WTC11 (cell line): ENCODE measurements around the gene ATG2B. TPM values are rescaled to one million over a fixed set of nuclear protein-coding genes. Genes with fewer than 3 reads are reported as not detected.

Experiments
- ATAC-seq: fragments of 200-7000 bp; cut with Tn5 transposase; 2 replicates; pipeline ENCODE4 v1.10.0; 2021; ENCODE audit warnings: mild to moderate bottlenecking, moderate library complexity
- CTCF ChIA-PET: fragments of 300-600 bp; sonication (Branson Sonifier 250); formaldehyde crosslinking; loops from one replicate; lab custom pipeline; 2021; ENCODE audit warnings: antibody characterized with exemption; lab: Charles Lee
- POLR2A ChIA-PET: fragments of 350-600 bp; sonication (Branson Sonifier 250); formaldehyde crosslinking; loops from one replicate; lab custom pipeline; 2021; ENCODE audit warnings: antibody characterized with exemption; lab: Charles Lee
- DNase-seq: peaks from one replicate; pipeline ENCODE4 v3.0.0; 2021; ENCODE audit warnings: low spot score
- H3K27ac Mint-ChIP-seq: 2 replicates; pipeline ENCODE4 v1.8.0; 2021; ENCODE audit warnings: mixed read lengths
- H3K27me3 Mint-ChIP-seq: 2 replicates; pipeline ENCODE4 v1.8.0; 2021; ENCODE audit warnings: low read depth, mild to moderate bottlenecking, moderate library complexity, mixed read lengths
- H3K36me3 Mint-ChIP-seq: 2 replicates; pipeline ENCODE4 v1.8.0; 2021; ENCODE audit warnings: mixed read lengths
- H3K4me1 Mint-ChIP-seq: 2 replicates; pipeline ENCODE4 v1.8.0; 2022; ENCODE audit warnings: mixed read lengths
- H3K4me3 Mint-ChIP-seq: 2 replicates; pipeline ENCODE4 v1.8.0; 2021; ENCODE audit warnings: mild to moderate bottlenecking, moderate library complexity, mixed read lengths
- H3K9me3 Mint-ChIP-seq: 2 replicates; pipeline ENCODE4 v1.8.0; 2021; ENCODE audit warnings: mixed read lengths
- ARID4B ChIP-seq: sonication (generic); formaldehyde crosslinking; IDR thresholded peaks from 2 replicates; pipeline ENCODE4 v1.8.0; 2023; ENCODE audit warnings: missing genetic modification reagents, mild to moderate bottlenecking, borderline replicate concordance
- ATF1 ChIP-seq: sonication (generic); formaldehyde crosslinking; IDR thresholded peaks from 2 replicates; pipeline ENCODE4 v1.8.1; 2023; ENCODE audit warnings: mild to moderate bottlenecking, moderate library complexity, missing genetic modification reagents
- GABPB1 ChIP-seq: sonication (generic); formaldehyde crosslinking; IDR thresholded peaks from 2 replicates; pipeline ENCODE4 v1.8.1; 2023; ENCODE audit warnings: mild to moderate bottlenecking, missing genetic modification reagents
- GRHL2 ChIP-seq: fragments of 250-450 bp; sonication (Bioruptor Pico); IDR thresholded peaks from 2 replicates; pipeline ENCODE4 v1.8.0; 2022; ENCODE audit warnings: mild to moderate bottlenecking, moderate library complexity; ENCODE audit not compliant: insufficient replicate concordance, severe bottlenecking
- GTF2I ChIP-seq: fragments of 250-450 bp; sonication (Bioruptor Pico); conservative IDR thresholded peaks from 2 replicates; pipeline ENCODE4 v1.4.0; 2021; ENCODE audit warnings: mild to moderate bottlenecking
- HMGXB4 ChIP-seq: sonication (generic); formaldehyde crosslinking; IDR thresholded peaks from 2 replicates; pipeline ENCODE4 v1.8.1; 2023; ENCODE audit warnings: mild to moderate bottlenecking, moderate library complexity, missing genetic modification reagents
- JUN ChIP-seq: sonication (generic); formaldehyde crosslinking; IDR thresholded peaks from 2 replicates; pipeline ENCODE4 v1.8.0; 2023; ENCODE audit warnings: mild to moderate bottlenecking, missing genetic modification reagents
- MXD4 ChIP-seq: fragments of 250-450 bp; sonication (Bioruptor Pico); IDR thresholded peaks from 2 replicates; pipeline ENCODE4 v1.8.0; 2021; ENCODE audit warnings: mild to moderate bottlenecking, moderate library complexity, borderline replicate concordance
- MYBL2 ChIP-seq: sonication (generic); formaldehyde crosslinking; IDR thresholded peaks from 2 replicates; pipeline ENCODE4 v1.8.1; 2023; ENCODE audit warnings: mild to moderate bottlenecking, moderate library complexity, missing genetic modification reagents
- NFATC4 ChIP-seq: fragments of 250-450 bp; sonication (Bioruptor Pico); IDR thresholded peaks from 2 replicates; pipeline ENCODE4 v1.9.0; 2021; ENCODE audit warnings: mild to moderate bottlenecking
- RORB ChIP-seq: fragments of 250-450 bp; sonication (Bioruptor Pico); IDR thresholded peaks from 2 replicates; pipeline ENCODE4 v1.9.0; 2021; ENCODE audit warnings: mild to moderate bottlenecking
- SMAD3 ChIP-seq: sonication (generic); formaldehyde crosslinking; IDR thresholded peaks from 2 replicates; pipeline ENCODE4 v1.8.0; 2022; ENCODE audit warnings: missing genetic modification reagents, mild to moderate bottlenecking, borderline replicate concordance
- SMAD4 ChIP-seq: sonication (generic); formaldehyde crosslinking; IDR thresholded peaks from 2 replicates; pipeline ENCODE4 v1.8.0; 2022; ENCODE audit warnings: mild to moderate bottlenecking, missing genetic modification reagents
- SP1 ChIP-seq: sonication (generic); formaldehyde crosslinking; conservative IDR thresholded peaks from 2 replicates; pipeline ENCODE4 v1.8.1; 2022; ENCODE audit warnings: missing genetic modification reagents
- TCF7 ChIP-seq: sonication (generic); formaldehyde crosslinking; IDR thresholded peaks from 2 replicates; pipeline ENCODE4 v1.8.0; 2022; ENCODE audit warnings: mild to moderate bottlenecking, low read depth, missing genetic modification reagents, moderate library complexity
- ZNF232 ChIP-seq: sonication (generic); formaldehyde crosslinking; IDR thresholded peaks from 2 replicates; pipeline ENCODE4 v1.8.0; 2022; ENCODE audit warnings: mild to moderate bottlenecking, missing genetic modification reagents
- ZNF396 ChIP-seq: fragments of 250-450 bp; sonication (Bioruptor Pico); IDR thresholded peaks from 2 replicates; pipeline ENCODE4 v1.8.0; 2021; ENCODE audit warnings: mild to moderate bottlenecking, moderate library complexity, borderline replicate concordance
- ZNF512 ChIP-seq: sonication (generic); formaldehyde crosslinking; IDR thresholded peaks from 2 replicates; pipeline ENCODE4 v1.8.1; 2022; ENCODE audit warnings: missing genetic modification reagents, borderline replicate concordance
- total RNA-seq: library from RNA; stranded (reverse); gene quantifications from 3 replicates; pipeline ENCODE4 v1.2.3, GENCODE V29; 2021
- TF ChIP-seq, protein P1 (sequence below): sonication (generic); formaldehyde crosslinking; IDR thresholded peaks from 2 replicates; pipeline ENCODE4 v1.8.1; 2023; ENCODE audit warnings: mild to moderate bottlenecking, missing genetic modification reagents, moderate library complexity
- TF ChIP-seq, protein P2 (sequence below): sonication (generic); formaldehyde crosslinking; IDR thresholded peaks from 2 replicates; pipeline ENCODE4 v1.8.0; 2023; ENCODE audit warnings: mild to moderate bottlenecking, missing genetic modification reagents
- TF ChIP-seq, protein P3 (sequence below): sonication (generic); formaldehyde crosslinking; IDR thresholded peaks from 2 replicates; pipeline ENCODE4 v1.8.0; 2023; ENCODE audit warnings: missing genetic modification reagents

Gene ATG2B
- total RNA-seq, 1 experiment from 2014 or later: 10.3 TPM

DNA sequence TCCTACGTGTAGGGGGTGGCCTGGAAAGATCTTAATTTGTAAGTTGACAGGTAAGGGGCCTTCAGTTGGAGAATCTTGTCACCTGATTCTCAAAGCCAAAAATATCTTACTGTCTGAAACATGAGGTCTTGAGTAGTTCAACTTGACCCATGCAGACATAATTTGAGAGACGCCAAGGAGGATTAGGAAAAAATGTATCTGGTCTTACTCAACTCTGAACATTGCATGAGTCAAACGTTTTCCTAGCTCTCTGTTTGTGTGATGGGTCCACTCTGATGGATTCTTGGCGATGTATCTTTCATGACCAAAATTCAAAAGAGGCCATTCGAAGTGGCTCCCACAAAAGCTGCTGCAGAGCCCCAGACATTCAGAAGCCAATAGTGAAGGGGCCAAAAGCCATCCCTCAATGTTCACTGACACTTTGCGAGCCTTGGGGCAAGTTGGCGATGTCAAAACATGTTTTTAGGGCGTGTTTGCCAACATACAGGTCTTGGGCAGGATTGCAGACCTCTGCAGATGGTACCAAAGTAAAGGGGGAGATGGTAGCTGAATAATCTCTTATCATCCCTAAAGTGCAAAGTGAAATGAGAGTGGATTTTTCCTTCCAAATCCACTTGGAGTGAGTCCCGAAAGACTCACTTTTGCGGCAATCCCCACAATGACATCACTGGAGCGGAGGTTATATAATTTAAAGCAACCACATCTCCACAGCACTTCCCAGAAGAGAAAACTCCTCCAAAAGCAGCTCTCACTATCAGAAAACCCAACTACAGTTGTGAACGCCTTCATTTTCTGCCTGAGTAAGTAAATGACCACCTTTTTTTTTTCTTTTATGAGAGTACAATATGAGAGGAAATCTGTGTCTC lies 107.4 kb downstream of the ATG2B start, which contains the start of gene BDKRB1:
TSS of gene BDKRB1 (plus strand) at position 710 of the 866 bp plus-strand sequence. CDS start 7,473 bp downstream, outside the sequence.
- Mint-ChIP-seq H3K27me3 (no peaks in the 10 kb centered on the region), H3K4me3 (no peak within 1 kb of the TSS), H3K9me3 (peaks cover 5% of the 10 kb centered on the region), H3K27ac (no peak within 1 kb of the TSS), H3K36me3 (no peaks in the 10 kb centered on the region), H3K4me1 (peaks cover 15% of the 10 kb centered on the region)
- no peak for ATAC-seq
- TF ChIP-seq ATF1 (CRISPR knock-in tag): no peak
- no peak for TF ChIP-seq SMAD3 (CRISPR knock-in tag)
- no peak for TF ChIP-seq SMAD4 (CRISPR knock-in tag)
- TF ChIP-seq MYBL2 (CRISPR knock-in tag): no peak
- TF ChIP-seq ARID4B (CRISPR knock-in tag): no peak
- ChIA-PET CTCF (interaction anchor here (1.0 kb wide), 1 partner anchor 155 kb away, joined by 4 read pairs; no protein-coding TSS in a partner anchor), POLR2A (no interaction called here)
- DNase-seq: no peak

GRCh38 chr14:96254687-96255086 lies 108.5 kb downstream of the ATG2B start:
- POLR2A ChIA-PET: no interaction called here
- H3K27ac Mint-ChIP-seq: no peak overlapping the region
- H3K4me3 Mint-ChIP-seq: no peak overlapping the region
- peaks cover 3% of the 10 kb centered on the region for H3K9me3 Mint-ChIP-seq
- no peaks in the 10 kb centered on the region for H3K36me3 Mint-ChIP-seq
- CTCF ChIA-PET: no interaction called here
- TF ChIP-seq RORB (CRISPR knock-in tag): no peak
- TF ChIP-seq GABPB1: no peak
- TF ChIP-seq GRHL2: no peak
- no peak for TF ChIP-seq ZNF396 (CRISPR knock-in tag)
- TF ChIP-seq GTF2I (CRISPR knock-in tag): no peak
- TF ChIP-seq ZNF512 (CRISPR knock-in tag): no peak
- TF ChIP-seq TCF7: no peak
- TF ChIP-seq NFATC4 (CRISPR knock-in tag): no peak
- TF ChIP-seq SP1: no peak
- no peak for TF ChIP-seq HMGXB4 (CRISPR knock-in tag)
- TF ChIP-seq, protein P1, sequence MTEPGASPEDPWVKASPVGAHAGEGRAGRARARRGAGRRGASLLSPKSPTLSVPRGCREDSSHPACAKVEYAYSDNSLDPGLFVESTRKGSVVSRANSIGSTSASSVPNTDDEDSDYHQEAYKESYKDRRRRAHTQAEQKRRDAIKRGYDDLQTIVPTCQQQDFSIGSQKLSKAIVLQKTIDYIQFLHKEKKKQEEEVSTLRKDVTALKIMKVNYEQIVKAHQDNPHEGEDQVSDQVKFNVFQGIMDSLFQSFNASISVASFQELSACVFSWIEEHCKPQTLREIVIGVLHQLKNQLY: no peak
- TF ChIP-seq JUN (CRISPR knock-in tag): no peak
- no peak for TF ChIP-seq MYBL2 (CRISPR knock-in tag)
- TF ChIP-seq MXD4 (CRISPR knock-in tag): no peak
- TF ChIP-seq, protein P2, sequence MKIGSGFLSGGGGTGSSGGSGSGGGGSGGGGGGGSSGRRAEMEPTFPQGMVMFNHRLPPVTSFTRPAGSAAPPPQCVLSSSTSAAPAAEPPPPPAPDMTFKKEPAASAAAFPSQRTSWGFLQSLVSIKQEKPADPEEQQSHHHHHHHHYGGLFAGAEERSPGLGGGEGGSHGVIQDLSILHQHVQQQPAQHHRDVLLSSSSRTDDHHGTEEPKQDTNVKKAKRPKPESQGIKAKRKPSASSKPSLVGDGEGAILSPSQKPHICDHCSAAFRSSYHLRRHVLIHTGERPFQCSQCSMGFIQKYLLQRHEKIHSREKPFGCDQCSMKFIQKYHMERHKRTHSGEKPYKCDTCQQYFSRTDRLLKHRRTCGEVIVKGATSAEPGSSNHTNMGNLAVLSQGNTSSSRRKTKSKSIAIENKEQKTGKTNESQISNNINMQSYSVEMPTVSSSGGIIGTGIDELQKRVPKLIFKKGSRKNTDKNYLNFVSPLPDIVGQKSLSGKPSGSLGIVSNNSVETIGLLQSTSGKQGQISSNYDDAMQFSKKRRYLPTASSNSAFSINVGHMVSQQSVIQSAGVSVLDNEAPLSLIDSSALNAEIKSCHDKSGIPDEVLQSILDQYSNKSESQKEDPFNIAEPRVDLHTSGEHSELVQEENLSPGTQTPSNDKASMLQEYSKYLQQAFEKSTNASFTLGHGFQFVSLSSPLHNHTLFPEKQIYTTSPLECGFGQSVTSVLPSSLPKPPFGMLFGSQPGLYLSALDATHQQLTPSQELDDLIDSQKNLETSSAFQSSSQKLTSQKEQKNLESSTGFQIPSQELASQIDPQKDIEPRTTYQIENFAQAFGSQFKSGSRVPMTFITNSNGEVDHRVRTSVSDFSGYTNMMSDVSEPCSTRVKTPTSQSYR: no peak
- TF ChIP-seq, protein P3, sequence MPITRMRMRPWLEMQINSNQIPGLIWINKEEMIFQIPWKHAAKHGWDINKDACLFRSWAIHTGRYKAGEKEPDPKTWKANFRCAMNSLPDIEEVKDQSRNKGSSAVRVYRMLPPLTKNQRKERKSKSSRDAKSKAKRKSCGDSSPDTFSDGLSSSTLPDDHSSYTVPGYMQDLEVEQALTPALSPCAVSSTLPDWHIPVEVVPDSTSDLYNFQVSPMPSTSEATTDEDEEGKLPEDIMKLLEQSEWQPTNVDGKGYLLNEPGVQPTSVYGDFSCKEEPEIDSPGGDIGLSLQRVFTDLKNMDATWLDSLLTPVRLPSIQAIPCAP (CRISPR knock-in tag): no peak
- no peak for TF ChIP-seq ZNF232 (CRISPR knock-in tag)
- H3K4me1 Mint-ChIP-seq: peaks cover 21% of the 10 kb centered on the region
- H3K27me3 Mint-ChIP-seq: no peaks in the 10 kb centered on the region
- DNase-seq: no peak
- ATAC-seq: no peak
